Measurements from ENCODE around the gene YBX2. TPM values are rescaled to one million over a fixed set of nuclear protein-coding genes. Genes with fewer than 3 reads are reported as not detected.

YBX2 gene
- total RNA-seq, 1 donor from 2014 or later: 0.57 TPM

DNA sequence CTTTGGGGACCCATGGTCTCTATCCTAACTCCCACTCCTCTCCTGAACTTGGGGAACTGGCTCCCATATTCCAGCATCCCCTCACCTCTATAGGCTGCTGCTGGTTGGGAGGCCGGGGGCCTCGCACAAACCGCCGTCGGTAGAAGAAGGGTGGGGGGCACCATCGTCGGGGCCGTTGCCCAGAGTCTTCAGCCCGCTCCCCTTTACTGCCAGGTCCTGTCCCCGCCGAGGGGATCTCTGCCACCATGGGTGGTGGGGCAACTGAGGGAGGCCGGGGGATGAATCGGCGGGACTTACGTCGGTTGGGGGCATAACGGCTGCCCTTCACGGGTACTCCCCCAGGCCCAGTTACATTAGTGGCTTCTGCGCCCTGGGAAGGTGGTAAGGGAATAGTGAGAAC lies 4.3 kb downstream of the YBX2 start:
- Mint-ChIP-seq H3K27ac (ENCODE audit: unreplicated experiment) (no peak overlapping the region), H3K27me3 (ENCODE audit: low read depth) (peaks cover 49% of the 10 kb centered on the region), H3K4me1 (ENCODE audit: low read depth) (peaks cover 9% of the 10 kb centered on the region), H3K36me3 (ENCODE audit: low read depth) (no peaks in the 10 kb centered on the region), H3K4me3 (ENCODE audit: unreplicated experiment) (no peak overlapping the region), H3K9me3 (ENCODE audit: low read depth) (no peaks in the 10 kb centered on the region)
- TF ChIP-seq CTCF (IDR thresholded peaks at IDR 0.05): no peak
- no peak for DNase-seq (ENCODE audit: low spot score)

DNA sequence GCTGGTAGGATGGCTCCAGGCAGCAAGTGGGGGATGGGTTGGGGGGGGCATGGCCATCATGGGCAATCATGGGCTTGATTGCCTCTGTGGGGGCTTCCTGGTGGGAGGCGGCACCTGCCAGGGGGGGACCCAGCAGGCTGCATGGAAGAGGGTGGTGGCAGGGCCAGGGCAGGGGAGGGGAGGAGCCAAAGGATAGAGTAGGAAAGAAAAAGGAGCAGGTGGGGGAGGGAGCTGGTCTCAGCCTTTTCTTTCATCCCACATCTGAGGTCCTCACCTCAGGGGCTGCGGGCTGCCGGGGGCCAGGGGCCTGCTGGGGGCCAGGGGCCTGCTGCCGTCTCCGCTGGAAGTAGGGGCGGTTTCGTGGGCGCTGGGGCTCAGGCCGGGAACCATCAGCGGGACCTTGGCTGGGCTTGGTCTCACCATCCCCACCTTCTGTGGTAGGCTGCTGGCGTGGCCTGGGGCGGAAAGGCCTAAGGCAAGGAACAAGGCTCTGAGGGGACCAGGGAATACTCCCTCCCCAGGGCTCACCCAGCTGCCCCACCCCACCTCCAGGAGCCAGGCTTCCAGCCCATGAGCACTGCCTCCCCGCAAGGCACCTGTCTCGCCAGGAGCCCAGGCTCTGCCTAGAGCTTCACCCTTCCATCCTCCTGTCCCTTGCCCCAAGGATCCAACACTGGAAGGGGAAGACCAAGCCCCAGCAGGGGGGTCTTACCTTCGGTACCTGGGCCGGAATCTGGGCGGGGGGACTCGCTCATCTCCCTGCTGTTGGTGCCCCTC lies 5.0 kb downstream of the YBX2 start:
- no peaks in the 10 kb centered on the region for H3K9me3 Mint-ChIP-seq (ENCODE audit: low read depth)
- no peaks in the 10 kb centered on the region for H3K36me3 Mint-ChIP-seq (ENCODE audit: low read depth)
- H3K27ac Mint-ChIP-seq (ENCODE audit: unreplicated experiment): no peak overlapping the region
- TF ChIP-seq CTCF (IDR thresholded peaks at IDR 0.05): no peak
- no peak overlapping the region for H3K4me3 Mint-ChIP-seq (ENCODE audit: unreplicated experiment)
- peaks cover 49% of the 10 kb centered on the region for H3K27me3 Mint-ChIP-seq (ENCODE audit: low read depth)
- no peak for DNase-seq (ENCODE audit: low spot score)
- H3K4me1 Mint-ChIP-seq (ENCODE audit: low read depth): peaks cover 5% of the 10 kb centered on the region

GRCh38 chr17:7285679-7286078 lies 8.8 kb downstream of the YBX2 start:
- Mint-ChIP-seq H3K36me3 (ENCODE audit: low read depth) (no peaks in the 10 kb centered on the region), H3K27ac (ENCODE audit: unreplicated experiment) (no peak overlapping the region), H3K9me3 (ENCODE audit: low read depth) (no peaks in the 10 kb centered on the region), H3K4me3 (ENCODE audit: unreplicated experiment) (no peak overlapping the region), H3K27me3 (ENCODE audit: low read depth) (peaks cover 32% of the 10 kb centered on the region), H3K4me1 (ENCODE audit: low read depth) (peaks cover 16% of the 10 kb centered on the region)
- TF ChIP-seq CTCF (IDR thresholded peaks at IDR 0.05): no peak
- no peak for DNase-seq (ENCODE audit: low spot score)

DNA sequence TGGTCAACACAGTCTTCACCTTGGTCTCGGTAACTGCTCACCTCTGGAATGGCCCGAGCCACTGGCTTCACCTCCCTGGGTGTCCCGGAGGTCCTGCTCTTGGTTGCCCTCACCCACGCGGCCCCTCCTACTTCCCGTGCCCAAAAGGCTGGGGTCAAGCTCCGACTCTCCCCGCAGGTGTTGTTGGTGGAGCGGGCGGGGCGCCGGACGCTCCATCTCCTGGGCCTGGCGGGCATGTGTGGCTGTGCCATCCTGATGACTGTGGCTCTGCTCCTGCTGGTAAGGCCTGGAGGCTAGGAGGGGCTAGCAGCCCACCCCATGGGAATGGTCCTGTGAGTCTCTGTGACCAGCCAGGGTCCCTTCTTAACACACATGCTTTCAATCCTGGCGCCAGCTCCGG lies 9.5 kb downstream of the YBX2 start:
- Mint-ChIP-seq H3K27ac (ENCODE audit: unreplicated experiment) (no peak overlapping the region), H3K27me3 (ENCODE audit: low read depth) (peaks cover 28% of the 10 kb centered on the region), H3K4me3 (ENCODE audit: unreplicated experiment) (no peak overlapping the region), H3K4me1 (ENCODE audit: low read depth) (peaks cover 17% of the 10 kb centered on the region), H3K9me3 (ENCODE audit: low read depth) (no peaks in the 10 kb centered on the region), H3K36me3 (ENCODE audit: low read depth) (no peaks in the 10 kb centered on the region)
- no peak for TF ChIP-seq CTCF (IDR thresholded peaks at IDR 0.05)
- no peak for DNase-seq (ENCODE audit: low spot score)

DNA sequence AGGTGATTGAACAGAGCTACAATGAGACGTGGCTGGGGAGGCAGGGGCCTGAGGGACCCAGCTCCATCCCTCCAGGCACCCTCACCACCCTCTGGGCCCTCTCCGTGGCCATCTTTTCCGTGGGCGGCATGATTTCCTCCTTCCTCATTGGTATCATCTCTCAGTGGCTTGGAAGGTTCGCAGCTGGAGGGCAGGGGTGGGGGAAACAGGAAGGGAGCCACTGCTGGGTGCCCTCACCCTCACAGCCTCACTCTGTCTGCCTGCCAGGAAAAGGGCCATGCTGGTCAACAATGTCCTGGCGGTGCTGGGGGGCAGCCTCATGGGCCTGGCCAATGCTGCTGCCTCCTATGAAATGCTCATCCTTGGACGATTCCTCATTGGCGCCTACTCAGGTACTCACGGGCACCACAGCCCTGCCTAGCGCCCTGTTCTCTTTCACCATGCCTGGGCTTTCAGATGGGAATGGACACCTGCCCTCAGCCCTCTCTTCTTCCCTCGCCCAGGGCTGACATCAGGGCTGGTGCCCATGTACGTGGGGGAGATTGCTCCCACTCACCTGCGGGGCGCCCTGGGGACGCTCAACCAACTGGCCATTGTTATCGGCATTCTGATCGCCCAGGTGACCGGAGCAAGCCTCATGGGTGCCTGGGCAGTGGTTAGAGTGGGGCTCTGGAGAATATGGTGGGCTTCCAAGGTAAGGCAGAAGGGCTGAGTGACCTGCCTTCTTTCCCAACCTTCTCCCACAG lies 10.8 kb downstream of the YBX2 start:
- H3K4me1 Mint-ChIP-seq (ENCODE audit: low read depth): peaks cover 17% of the 10 kb centered on the region
- no peaks in the 10 kb centered on the region for H3K36me3 Mint-ChIP-seq (ENCODE audit: low read depth)
- no peak overlapping the region for H3K27ac Mint-ChIP-seq (ENCODE audit: unreplicated experiment)
- no peak for TF ChIP-seq CTCF (IDR thresholded peaks at IDR 0.05)
- H3K4me3 Mint-ChIP-seq (ENCODE audit: unreplicated experiment): no peak overlapping the region
- no peaks in the 10 kb centered on the region for H3K9me3 Mint-ChIP-seq (ENCODE audit: low read depth)
- peaks cover 27% of the 10 kb centered on the region for H3K27me3 Mint-ChIP-seq (ENCODE audit: low read depth)
- no peak for DNase-seq (ENCODE audit: low spot score)
